ENCODE data around the gene SUGT1.

SUGT1 gene

GRCh38 chr13:52738719-52739467 is 86.3 kb downstream of the SUGT1 start:
- peak; percentile 21 for DNase-seq

DNA sequence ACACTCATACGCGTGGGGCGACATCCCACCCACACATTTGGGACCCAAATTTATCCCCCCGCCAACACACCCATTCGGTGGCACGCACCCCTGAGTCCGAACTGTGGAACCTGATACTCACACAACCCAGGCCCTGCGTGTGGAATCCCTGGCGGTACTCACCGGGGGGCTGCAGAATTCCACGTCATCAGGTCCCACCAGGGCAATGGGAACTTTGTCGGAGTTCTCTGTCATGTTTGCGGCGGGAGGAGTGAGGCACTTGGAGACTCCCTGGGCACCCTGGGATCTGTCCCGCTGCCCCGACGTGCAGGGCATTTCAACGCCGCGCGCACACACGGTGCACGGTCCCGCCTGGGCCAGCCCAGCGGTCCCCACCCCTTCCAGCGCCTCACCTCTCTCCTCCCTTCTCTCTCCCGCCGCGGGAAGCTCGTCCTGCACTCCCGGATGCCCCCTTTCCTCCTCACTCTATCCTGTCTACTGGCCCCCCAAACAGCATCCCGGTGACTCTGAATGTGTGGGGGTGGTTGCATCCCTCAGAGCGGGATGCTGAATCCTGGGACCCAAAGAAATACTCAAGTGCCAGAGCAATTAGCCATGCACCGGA is 86.9 kb downstream of the SUGT1 start, which contains the start of gene CNMD:
Gene CNMD, minus strand, starts transcription at position 353 of the 604 bp plus-strand sequence. Its CDS starts 119 bp downstream, at position 234.
- DNase-seq, result no peak

DNA sequence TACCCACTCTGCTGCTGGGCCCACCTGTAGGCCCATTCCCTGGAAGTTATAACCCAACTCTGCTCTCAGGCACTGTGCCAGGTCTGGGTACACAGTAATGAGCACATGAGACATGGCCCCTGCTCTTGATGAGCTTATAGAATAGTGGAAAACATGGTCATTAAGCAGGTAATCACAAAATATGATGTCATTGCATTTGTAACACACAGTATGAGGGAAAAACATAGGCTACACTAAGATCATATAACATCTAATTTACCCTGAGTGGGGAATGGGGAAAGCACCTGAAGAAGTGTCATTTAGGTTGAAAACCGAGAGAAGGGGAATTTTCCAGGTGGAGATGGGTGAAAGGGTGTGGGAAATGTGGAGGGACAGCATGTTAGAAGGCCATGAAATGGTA is 90.9 kb downstream of the SUGT1 start:
- DNase-seq, result no peak

- no peak for DNase-seq
Observed at GRCh38 chr13:52743988-52744387, 91.4 kb downstream of the SUGT1 start.

DNA sequence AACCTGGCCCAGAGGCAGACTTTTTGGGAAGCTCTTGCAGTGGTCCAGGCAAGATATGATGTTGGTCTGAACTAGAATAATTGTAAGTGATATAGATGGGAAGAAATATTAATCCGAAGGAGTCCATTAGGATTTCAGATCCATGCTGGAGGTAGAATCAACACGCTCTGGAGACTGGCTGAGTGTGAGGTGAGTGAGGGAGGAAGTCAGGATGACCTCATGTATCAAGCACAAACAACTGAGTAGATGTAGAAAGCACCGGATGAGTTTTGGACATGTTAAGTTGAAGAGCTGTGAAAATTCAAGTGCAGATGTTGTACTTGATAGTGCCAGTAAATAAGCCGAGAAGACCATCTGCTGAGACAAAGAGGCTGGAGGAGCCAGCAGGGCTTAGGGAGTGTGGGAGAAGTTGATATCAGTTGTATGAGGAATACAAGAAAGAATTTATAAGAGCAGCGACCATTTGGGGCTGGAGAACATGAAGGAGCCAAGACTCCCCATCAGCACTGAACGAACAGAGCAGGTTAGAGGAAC is 92.3 kb downstream of the SUGT1 start:
- no peak for DNase-seq

- DNase-seq, result no peak
Observed at GRCh38 chr13:52746141-52746540, 93.5 kb downstream of the SUGT1 start.

GRCh38 chr13:52749419-52749818 is 96.8 kb downstream of the SUGT1 start:
- DNase-seq, result no peak
